ENCODE results near the gene ARFGAP1.

The ARFGAP1 gene

GRCh38 chr20:63319164-63320040, 46.8 kb downstream of the ARFGAP1 start:
- no peak for DNase-seq (ENCODE audit: low read depth in 3 of 3)

GRCh38 chr20:63320041-63320511, 47.5 kb downstream of the ARFGAP1 start:
- DNase-seq (ENCODE audit: low read depth in 3 of 3): no peak

GRCh38 chr20:63320616-63321147, 48.1 kb downstream of the ARFGAP1 start:
- no peak for DNase-seq (ENCODE audit: low read depth in 3 of 3)

GRCh38 chr20:63321148-63321831, 48.7 kb downstream of the ARFGAP1 start:
- no peak for DNase-seq (ENCODE audit: low read depth in 3 of 3)

GRCh38 chr20:63322146-63322932, 49.7 kb downstream of the ARFGAP1 start:
- no peak for DNase-seq (ENCODE audit: low read depth in 3 of 3)

- no peak for DNase-seq (ENCODE audit: low read depth in 3 of 3)
Measured at GRCh38 chr20:63322933-63323273, 50.3 kb downstream of the ARFGAP1 start.

- DNase-seq (ENCODE audit: low read depth in 3 of 3): no peak
Measured at GRCh38 chr20:63323357-63323981, 50.9 kb downstream of the ARFGAP1 start.

GRCh38 chr20:63325021-63325471, 52.4 kb downstream of the ARFGAP1 start:
- no peak for DNase-seq (ENCODE audit: low read depth in 3 of 3)

GRCh38 chr20:63325554-63326313, 53.1 kb downstream of the ARFGAP1 start:
- no peak for DNase-seq (ENCODE audit: low read depth in 3 of 3)

GRCh38 chr20:63326314-63327230, 54.0 kb downstream of the ARFGAP1 start:
- no peak for DNase-seq (ENCODE audit: low read depth in 3 of 3)

- DNase-seq (ENCODE audit: low read depth in 3 of 3): no peak
Measured at GRCh38 chr20:63327231-63327745, 54.7 kb downstream of the ARFGAP1 start.

- DNase-seq (ENCODE audit: low read depth in 3 of 3): no peak
Measured at GRCh38 chr20:63328026-63328700, 55.5 kb downstream of the ARFGAP1 start.

GRCh38 chr20:63328718-63329275, 56.2 kb downstream of the ARFGAP1 start:
- DNase-seq (ENCODE audit: low read depth in 3 of 3): no peak

GRCh38 chr20:63329331-63330083, 56.9 kb downstream of the ARFGAP1 start:
- no peak for DNase-seq (ENCODE audit: low read depth in 3 of 3)

- DNase-seq (ENCODE audit: low read depth in 3 of 3): no peak
Measured at GRCh38 chr20:63330084-63330760, 57.6 kb downstream of the ARFGAP1 start.

GRCh38 chr20:63330940-63331339, 58.3 kb downstream of the ARFGAP1 start:
- DNase-seq (ENCODE audit: low read depth in 3 of 3): no peak

- DNase-seq (ENCODE audit: low read depth in 3 of 3): no peak
Measured at GRCh38 chr20:63331741-63332400, 59.3 kb downstream of the ARFGAP1 start.
